Smooth muscle cell (in vitro differentiated cells): ENCODE data around the gene KCNK3. TPM values are rescaled to one million over a fixed set of nuclear protein-coding genes. Genes with fewer than 3 reads are reported as not detected.

ENCODE experiments used
- DNase-seq: peaks from one replicate; lab custom pipeline; 2025; ENCODE audit not compliant: unreplicated experiment; lab: John Stamatoyannopoulos, UW
- H2AFZ ChIP-seq: fragments of 200-600 bp; sonication (generic); 2 replicates; pipeline ENCODE4 v1.6.0; 2016; ENCODE audit warnings: antibody characterized with exemption, low read depth, mild to moderate bottlenecking
- H3F3A ChIP-seq: fragments of 200-600 bp; sonication (generic); 2 replicates; pipeline ENCODE4 v1.6.0; 2017; ENCODE audit warnings: antibody characterized with exemption, low read depth
- H3K27ac ChIP-seq: fragments of 200-600 bp; sonication (generic); 2 replicates; pipeline ENCODE4 v1.5.1; 2016; ENCODE audit warnings: low read depth, mild to moderate bottlenecking
- H3K27me3 ChIP-seq: fragments of 200-600 bp; sonication (generic); 2 replicates; pipeline ENCODE4 v1.6.1; 2016; ENCODE audit warnings: low read depth, mild to moderate bottlenecking
- H3K36me3 ChIP-seq: fragments of 200-600 bp; sonication (generic); 2 replicates; pipeline ENCODE4 v1.5.1; 2016; ENCODE audit warnings: low read depth
- H3K4me1 ChIP-seq: fragments of 200-600 bp; sonication (generic); 2 replicates; pipeline ENCODE4 v1.5.1; 2016; ENCODE audit warnings: low read depth
- H3K4me2 ChIP-seq: fragments of 200-600 bp; sonication (generic); 2 replicates; pipeline ENCODE4 v1.6.0; 2016; ENCODE audit warnings: mild to moderate bottlenecking
- H3K4me3 ChIP-seq: fragments of 200-600 bp; sonication (generic); 2 replicates; pipeline ENCODE4 v1.5.1; 2016; ENCODE audit warnings: mild to moderate bottlenecking
- H3K79me2 ChIP-seq: fragments of 200-600 bp; sonication (generic); 2 replicates; pipeline ENCODE4 v1.6.0; 2016; ENCODE audit warnings: low read depth, mild to moderate bottlenecking
- H3K9ac ChIP-seq: fragments of 200-600 bp; sonication (generic); 2 replicates; pipeline ENCODE4 v1.6.0; 2016; ENCODE audit warnings: low read depth
- H3K9me3 ChIP-seq: fragments of 200-600 bp; sonication (generic); replicated peaks from 2 replicates; pipeline ENCODE4 v1.5.1; 2016; ENCODE audit warnings: low read depth
- H4K20me1 ChIP-seq: fragments of 200-600 bp; sonication (generic); 2 replicates; pipeline ENCODE4 v1.6.0; 2016; ENCODE audit warnings: low read depth
- WGBS: methylation state at CpG from one replicate; pipeline ENCODE4 v1.1.7; 2016; ENCODE audit warnings: low lambda C conversion rate; 5-methylcytosine and 5-hydroxymethylcytosine counted together
- polyA plus RNA-seq: library from polyadenylated mRNA; unstranded; fragments of >200 nt; fragmentation: Nextera tagmentation; extraction: Ambion mirVana; gene quantifications from 2 replicates; pipeline ENCODE4 v1.2.1, GENCODE V29; 2016
- total RNA-seq: library from RNA; depleted of rRNA; stranded (reverse); fragments of >200 nt; gene quantifications from 2 replicates; pipeline ENCODE4 v1.2.3, GENCODE V29; 2014
- TF ChIP-seq, protein P1 (sequence below): fragments of 200-600 bp; sonication (generic); IDR thresholded peaks from 2 replicates; pipeline ENCODE4 v1.5.1; 2017; ENCODE audit warnings: borderline replicate concordance, mild to moderate bottlenecking, antibody characterized with exemption; ENCODE audit not compliant: insufficient read depth, poor library complexity, severe bottlenecking

The KCNK3 gene
- total and polyA plus RNA-seq, 2 experiments from 2014 or later: 1.1 to 7.5 TPM

DNA sequence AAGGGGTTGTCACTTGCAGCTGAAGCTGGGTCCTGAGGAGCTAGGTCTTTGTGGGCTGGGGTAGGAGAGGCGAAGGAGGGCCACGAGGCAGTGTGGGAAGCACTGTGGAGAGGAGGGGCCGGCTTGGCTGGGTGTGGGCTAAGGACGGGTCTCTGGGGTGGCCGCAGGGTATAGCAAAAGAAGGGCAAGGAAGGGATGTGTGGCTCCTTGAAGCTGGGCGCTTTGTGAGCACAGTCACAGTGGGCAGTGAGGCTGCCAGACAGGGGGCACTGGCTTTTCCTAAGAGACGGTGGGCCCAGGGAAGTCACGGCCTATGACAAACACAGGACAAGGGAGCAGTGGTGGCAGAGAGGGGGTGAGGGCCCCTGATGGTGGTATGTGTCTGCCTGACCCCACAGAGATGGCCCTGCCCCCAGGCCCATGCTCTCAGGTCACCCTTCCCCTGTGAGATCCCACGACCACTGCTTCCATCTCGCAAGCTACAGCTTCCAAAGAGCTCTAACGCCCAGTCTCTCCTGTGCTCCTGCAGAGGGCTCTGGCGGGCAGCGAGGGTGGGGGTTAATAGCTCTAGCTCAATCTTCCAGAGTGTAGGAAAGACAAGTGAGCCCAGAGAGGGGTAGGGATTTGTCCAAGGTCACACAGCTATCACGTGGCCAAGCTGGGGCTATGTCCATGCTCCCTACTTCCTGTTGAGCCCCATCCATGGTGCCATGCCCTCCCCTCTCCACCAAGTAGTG is 32.4 kb downstream of the KCNK3 start:
- H3K4me3 ChIP-seq: no peak overlapping the region
- H3F3A ChIP-seq: no peaks in the 10 kb centered on the region
- H3K36me3 ChIP-seq: no peaks in the 10 kb centered on the region
- 72% methylated on average over 14 of the region's 14 CpGs for WGBS
- DNase-seq: no peak
- H3K27ac ChIP-seq: peak overlapping the region; percentile 79
- H3K27me3 ChIP-seq: no peaks in the 10 kb centered on the region
- H2AFZ ChIP-seq: no peak overlapping the region
- no peaks in the 10 kb centered on the region for H4K20me1 ChIP-seq
- H3K4me1 ChIP-seq: peaks cover 8% of the 10 kb centered on the region
- H3K79me2 ChIP-seq: no peaks in the 10 kb centered on the region
- H3K4me2 ChIP-seq: peak overlapping the region; percentile 8
- H3K9ac ChIP-seq: no peak overlapping the region
- no peaks in the 10 kb centered on the region for H3K9me3 ChIP-seq
- TF ChIP-seq, protein P1, sequence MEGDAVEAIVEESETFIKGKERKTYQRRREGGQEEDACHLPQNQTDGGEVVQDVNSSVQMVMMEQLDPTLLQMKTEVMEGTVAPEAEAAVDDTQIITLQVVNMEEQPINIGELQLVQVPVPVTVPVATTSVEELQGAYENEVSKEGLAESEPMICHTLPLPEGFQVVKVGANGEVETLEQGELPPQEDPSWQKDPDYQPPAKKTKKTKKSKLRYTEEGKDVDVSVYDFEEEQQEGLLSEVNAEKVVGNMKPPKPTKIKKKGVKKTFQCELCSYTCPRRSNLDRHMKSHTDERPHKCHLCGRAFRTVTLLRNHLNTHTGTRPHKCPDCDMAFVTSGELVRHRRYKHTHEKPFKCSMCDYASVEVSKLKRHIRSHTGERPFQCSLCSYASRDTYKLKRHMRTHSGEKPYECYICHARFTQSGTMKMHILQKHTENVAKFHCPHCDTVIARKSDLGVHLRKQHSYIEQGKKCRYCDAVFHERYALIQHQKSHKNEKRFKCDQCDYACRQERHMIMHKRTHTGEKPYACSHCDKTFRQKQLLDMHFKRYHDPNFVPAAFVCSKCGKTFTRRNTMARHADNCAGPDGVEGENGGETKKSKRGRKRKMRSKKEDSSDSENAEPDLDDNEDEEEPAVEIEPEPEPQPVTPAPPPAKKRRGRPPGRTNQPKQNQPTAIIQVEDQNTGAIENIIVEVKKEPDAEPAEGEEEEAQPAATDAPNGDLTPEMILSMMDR: no peak

DNA sequence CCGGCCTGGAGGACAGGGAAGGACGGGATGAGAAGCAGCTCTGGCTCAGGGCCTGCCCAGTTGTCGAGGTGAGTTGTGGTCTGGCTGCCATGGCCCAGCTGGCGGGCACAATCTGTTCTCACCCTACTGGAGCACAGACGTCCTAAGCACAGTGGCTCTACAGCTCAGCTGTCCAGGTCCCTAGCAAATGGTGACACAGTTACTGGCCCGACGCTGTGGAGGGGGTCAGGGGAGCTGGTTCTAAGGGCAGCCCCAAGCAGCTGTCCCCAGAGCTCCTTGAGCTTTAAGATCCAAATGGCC is 32.9 kb downstream of the KCNK3 start:
- Histone ChIP-seq H3K9ac (no peak overlapping the region), H3K27ac (no peak overlapping the region), H3K79me2 (no peaks in the 10 kb centered on the region), H3K27me3 (no peaks in the 10 kb centered on the region), H3K36me3 (no peaks in the 10 kb centered on the region), H2AFZ (no peak overlapping the region), H4K20me1 (no peaks in the 10 kb centered on the region), H3K9me3 (no peaks in the 10 kb centered on the region), H3K4me2 (no peak overlapping the region), H3F3A (no peaks in the 10 kb centered on the region), H3K4me1 (peaks cover 3% of the 10 kb centered on the region), H3K4me3 (no peak overlapping the region)
- WGBS: 86% methylated on average over 7 of the region's 7 CpGs
- no peak for DNase-seq
- TF ChIP-seq, protein P1: no peak

DNA sequence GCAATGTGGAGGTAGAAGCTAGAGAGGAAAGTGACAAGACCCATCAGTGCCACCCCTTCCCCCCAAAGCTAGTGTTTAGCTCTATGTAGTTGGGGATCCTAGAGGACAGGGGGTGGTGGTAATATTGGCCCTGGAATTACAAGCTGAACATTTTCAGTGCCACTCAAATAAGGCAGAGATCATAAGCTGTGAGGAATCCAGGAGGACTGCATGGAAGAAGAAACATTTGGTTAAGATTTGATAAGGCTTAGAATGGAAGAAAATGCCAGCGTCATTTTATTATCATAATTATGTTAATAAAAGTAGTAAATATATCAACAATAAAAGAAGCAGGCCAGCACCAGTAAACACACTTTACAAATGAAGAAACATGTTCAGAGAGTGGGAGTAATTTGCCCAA is 33.7 kb downstream of the KCNK3 start:
- TF ChIP-seq, protein P1: no peak
- Histone ChIP-seq H3K9ac (no peak overlapping the region), H3K4me1 (no peaks in the 10 kb centered on the region), H4K20me1 (no peaks in the 10 kb centered on the region), H3K4me3 (no peak overlapping the region), H3K27ac (no peak overlapping the region), H3K4me2 (no peak overlapping the region), H2AFZ (no peak overlapping the region), H3K27me3 (no peaks in the 10 kb centered on the region), H3K9me3 (no peaks in the 10 kb centered on the region), H3K36me3 (no peaks in the 10 kb centered on the region), H3F3A (no peaks in the 10 kb centered on the region), H3K79me2 (no peaks in the 10 kb centered on the region)
- no peak for DNase-seq
- WGBS: 50% methylated on average over 1 of the region's 1 CpG
